RWPE2 (cell line): ENCODE measurements around the gene PPIG.
A peak's percentile ranks its signal among the peaks of the same experiment; 100 is the strongest.

Source experiments
- ATAC-seq: fragments of 200-7000 bp; cut with Tn5 transposase; 3 replicates; pipeline ENCODE4 v1.9.1; 2021; ENCODE audit warnings: low read depth
- DNase-seq: peaks from one replicate; pipeline ENCODE4 v3.0.0-alpha.2; 2020; ENCODE audit warnings: low spot score
- H3K27ac ChIP-seq: fragments of 450-650 bp; 2 replicates; pipeline ENCODE4 v1.5.1; 2017; ENCODE audit warnings: mild to moderate bottlenecking; ENCODE audit not compliant: poor library complexity, severe bottlenecking
- H3K27me3 ChIP-seq: fragments of 250-450 bp; sonication (Bioruptor Pico); 2 replicates; pipeline ENCODE4 v1.5.1; 2021; ENCODE audit warnings: mild to moderate bottlenecking, moderate library complexity; ENCODE audit not compliant: insufficient read depth, poor library complexity, severe bottlenecking
- H3K36me3 ChIP-seq: fragments of 250-450 bp; sonication (Bioruptor Pico); 2 replicates; pipeline ENCODE4 v1.5.1; 2020; ENCODE audit warnings: low read depth, mild to moderate bottlenecking, moderate library complexity
- H3K4me1 ChIP-seq: fragments of 250-450 bp; sonication (Bioruptor Pico); 2 replicates; pipeline ENCODE4 v1.5.1; 2021; ENCODE audit warnings: mild to moderate bottlenecking, moderate library complexity; ENCODE audit not compliant: insufficient read depth, poor library complexity, severe bottlenecking
- H3K4me3 ChIP-seq: fragments of 250-450 bp; sonication (Bioruptor Pico); 2 replicates; pipeline ENCODE4 v1.5.1; 2021; ENCODE audit warnings: mild to moderate bottlenecking, moderate library complexity; ENCODE audit not compliant: severe bottlenecking
- H3K9me3 ChIP-seq: fragments of 250-450 bp; sonication (Bioruptor Pico); 2 replicates; pipeline ENCODE4 v1.5.1; 2021; ENCODE audit warnings: mild to moderate bottlenecking, moderate library complexity; ENCODE audit not compliant: severe bottlenecking
- CTCF ChIP-seq: fragments of 450-650 bp; IDR thresholded peaks from one replicate; pipeline ENCODE4 v1.5.1; 2017; ENCODE audit warnings: mild to moderate bottlenecking, moderate library complexity; ENCODE audit not compliant: poor library complexity, severe bottlenecking

The PPIG gene

GRCh38 chr2:169649278-169649677, 65.1 kb downstream of the PPIG start:
- ATAC-seq = 0 out of 3 replicates have a peak, but pooled peaks have one; percentile 26
- no peaks in the 10 kb centered on the region for H3K4me1 ChIP-seq
- TF ChIP-seq CTCF = no peak
- H3K4me3 ChIP-seq = no peak overlapping the region
- no peaks in the 10 kb centered on the region for H3K36me3 ChIP-seq
- H3K9me3 ChIP-seq = no peaks in the 10 kb centered on the region
- H3K27me3 ChIP-seq = peaks cover 3% of the 10 kb centered on the region
- DNase-seq = no peak
- H3K27ac ChIP-seq = no peak overlapping the region

- Histone ChIP-seq H3K4me1 (no peaks in the 10 kb centered on the region), H3K4me3 (no peak overlapping the region)
Observed at GRCh38 chr2:169653636-169654035, 69.5 kb downstream of the PPIG start.

GRCh38 chr2:169656164-169656563, 72.0 kb downstream of the PPIG start:
- Histone ChIP-seq H3K4me1 (no peaks in the 10 kb centered on the region), H3K9me3 (no peaks in the 10 kb centered on the region), H3K4me3 (no peak overlapping the region), H3K27me3 (peaks cover 3% of the 10 kb centered on the region), H3K27ac (no peak overlapping the region), H3K36me3 (no peaks in the 10 kb centered on the region)
- ATAC-seq (no peak), DNase-seq (no peak)
- no peak for TF ChIP-seq CTCF

More at GRCh38 chr2:169653636-169654035, 69.5 kb downstream of the PPIG start:
- Histone ChIP-seq H3K27ac (no peak overlapping the region), H3K36me3 (no peaks in the 10 kb centered on the region), H3K9me3 (no peaks in the 10 kb centered on the region), H3K27me3 (peaks cover 3% of the 10 kb centered on the region)
- no peak for TF ChIP-seq CTCF
- ATAC-seq (peak; percentile 73; the same call in 2 of the 3 replicates), DNase-seq (no peak)

- no peaks in the 10 kb centered on the region for H3K4me1 ChIP-seq
- H3K4me3 ChIP-seq = no peak overlapping the region
- TF ChIP-seq CTCF = no peak
- peaks cover 3% of the 10 kb centered on the region for H3K27me3 ChIP-seq
- ATAC-seq = no peak
- H3K9me3 ChIP-seq = no peaks in the 10 kb centered on the region
- no peaks in the 10 kb centered on the region for H3K36me3 ChIP-seq
- no peak overlapping the region for H3K27ac ChIP-seq
- DNase-seq = no peak
Observed at GRCh38 chr2:169658877-169659276, 74.7 kb downstream of the PPIG start.

- ATAC-seq (no peak), DNase-seq (no peak)
- no peak for TF ChIP-seq CTCF
- H3K4me1 ChIP-seq = no peaks in the 10 kb centered on the region
- H3K4me3 ChIP-seq = no peak overlapping the region
- no peaks in the 10 kb centered on the region for H3K36me3 ChIP-seq
- no peak overlapping the region for H3K27ac ChIP-seq
- no peaks in the 10 kb centered on the region for H3K9me3 ChIP-seq
- H3K27me3 ChIP-seq = no peaks in the 10 kb centered on the region
Observed at GRCh38 chr2:169659320-169659719, 75.2 kb downstream of the PPIG start.
